ENCODE results near the gene OAT.

Gene OAT

GRCh38 chr10:124462348-124462695 is 43.6 kb upstream of the OAT start:
- no peak for TF ChIP-seq CTCF (conservative IDR thresholded peaks at IDR 0.05; ENCODE audit: low read depth)
- peak overlapping the region; percentile 74 for H3K27ac ChIP-seq
- ChIA-PET POLR2A (ENCODE audit: low non-redundant PET) (interaction anchor here (1.1 kb wide), 1 partner anchor 10 kb away, joined by 8 read pairs; no protein-coding TSS in a partner anchor), CTCF (interaction anchor here (1.0 kb wide), 1 partner anchor 11 kb away, joined by 3 read pairs; no protein-coding TSS in a partner anchor)
- DNase-seq (ENCODE audit: low spot score), result no peak

GRCh38 chr10:124461642-124462347 is 43.1 kb upstream of the OAT start, which contains the start of gene LHPP:
TSS of gene LHPP (plus strand) at chr10:124461823. CDS start at chr10:124461863, 40 bp downstream.
- TF ChIP-seq CTCF (conservative IDR thresholded peaks at IDR 0.05; ENCODE audit: low read depth), result peak; percentile 30; the same call in 1 of the 2 replicates
- POLR2A ChIA-PET (ENCODE audit: low non-redundant PET), result interaction anchor here (0.6 to 1.1 kb wide), 3 partner anchors 11 to 57 kb away, joined by 3 to 8 read pairs (median 4); partner anchors contain the start of gene OAT
- DNase-seq (ENCODE audit: low spot score), result peak; percentile 88
- H3K27ac ChIP-seq, result peak within 1 kb of the TSS; percentile 74
- CTCF ChIA-PET, result interaction anchor here (1.0 kb wide), 1 partner anchor 11 kb away, joined by 3 read pairs; no protein-coding TSS in a partner anchor

- POLR2A ChIA-PET (ENCODE audit: low non-redundant PET), result no interaction called here
- no peak overlapping the region for H3K27ac ChIP-seq
- DNase-seq (ENCODE audit: low spot score), result no peak
- no peak for TF ChIP-seq CTCF (conservative IDR thresholded peaks at IDR 0.05; ENCODE audit: low read depth)
- CTCF ChIA-PET, result no interaction called here
These were observed 41.4 kb upstream of the OAT start for GRCh38 chr10:124460144-124460543.

- POLR2A ChIA-PET (ENCODE audit: low non-redundant PET), result no interaction called here
- DNase-seq (ENCODE audit: low spot score), result no peak
- TF ChIP-seq CTCF (conservative IDR thresholded peaks at IDR 0.05; ENCODE audit: low read depth), result no peak
- H3K27ac ChIP-seq, result no peak overlapping the region
- CTCF ChIA-PET, result interaction anchor here (0.5 to 0.7 kb wide), 2 partner anchors 10 to 130 kb away, joined by 3 to 4 read pairs; no protein-coding TSS in a partner anchor
These were observed 40.7 kb upstream of the OAT start for GRCh38 chr10:124459395-124459794.

- POLR2A ChIA-PET (ENCODE audit: low non-redundant PET), result no interaction called here
- no peak for TF ChIP-seq CTCF (conservative IDR thresholded peaks at IDR 0.05; ENCODE audit: low read depth)
- CTCF ChIA-PET, result no interaction called here
- no peak for DNase-seq (ENCODE audit: low spot score)
- no peak overlapping the region for H3K27ac ChIP-seq
These were observed 40.2 kb upstream of the OAT start for GRCh38 chr10:124458889-124459288.

- TF ChIP-seq CTCF (conservative IDR thresholded peaks at IDR 0.05; ENCODE audit: low read depth), result no peak
- no peak overlapping the region for H3K27ac ChIP-seq
- no peak for DNase-seq (ENCODE audit: low spot score)
- ChIA-PET CTCF (no interaction called here), POLR2A (ENCODE audit: low non-redundant PET) (no interaction called here)
These were observed 39.8 kb upstream of the OAT start for GRCh38 chr10:124458473-124458872.

All from RWPE1 (cell line).